WERI-Rb-1 (cell line): ENCODE results near the gene PDIA3.

Source experiments
- DNase-seq: peaks from one replicate; pipeline ENCODE4 v3.0.0-alpha.2; 2020
- H3K27ac ChIP-seq: fragments of 250-450 bp; sonication (Bioruptor Pico); 2 replicates; pipeline ENCODE4 v1.5.1; 2020; ENCODE audit warnings: mild to moderate bottlenecking, moderate library complexity
- H3K27me3 ChIP-seq: fragments of 250-450 bp; sonication (Bioruptor Pico); 2 replicates; pipeline ENCODE4 v1.5.1; 2021; ENCODE audit warnings: mild to moderate bottlenecking, low read depth, moderate library complexity; ENCODE audit not compliant: insufficient read depth, severe bottlenecking
- H3K36me3 ChIP-seq: fragments of 250-450 bp; sonication (Bioruptor Pico); 2 replicates; pipeline ENCODE4 v1.5.1; 2020; ENCODE audit warnings: mild to moderate bottlenecking, moderate library complexity
- H3K4me3 ChIP-seq: 2 replicates; pipeline ENCODE4 v1.5.1; 2011; ENCODE audit warnings: low read depth, mild to moderate bottlenecking, control low read depth, low read length
- H3K9me3 ChIP-seq: fragments of 250-450 bp; sonication (Bioruptor Pico); 2 replicates; pipeline ENCODE4 v1.5.1; 2021; ENCODE audit warnings: mild to moderate bottlenecking, moderate library complexity; ENCODE audit not compliant: severe bottlenecking
- CTCF ChIP-seq: IDR thresholded peaks from 2 replicates; pipeline ENCODE4 v1.5.1; 2011; ENCODE audit warnings: low read depth, mild to moderate bottlenecking, control low read depth, inconsistent platforms, low read length

PDIA3 gene

GRCh38 chr15:43763819-43764446 lies 17.7 kb downstream of the PDIA3 start:
- Histone ChIP-seq H3K4me3 (no peak overlapping the region), H3K27ac (no peak overlapping the region), H3K36me3 (peaks cover 92% of the 10 kb centered on the region), H3K27me3 (no peaks in the 10 kb centered on the region), H3K9me3 (no peaks in the 10 kb centered on the region)
- DNase-seq, result no peak
- no peak for TF ChIP-seq CTCF

GRCh38 chr15:43769584-43770228 lies 23.5 kb downstream of the PDIA3 start:
- Histone ChIP-seq H3K9me3 (no peaks in the 10 kb centered on the region), H3K4me3 (no peak overlapping the region), H3K27me3 (no peaks in the 10 kb centered on the region), H3K36me3 (peaks cover 89% of the 10 kb centered on the region), H3K27ac (no peak overlapping the region)
- DNase-seq, result peak; percentile 50
- TF ChIP-seq CTCF, result peak; percentile 73

GRCh38 chr15:43771816-43772215 lies 25.6 kb downstream of the PDIA3 start:
- no peaks in the 10 kb centered on the region for H3K9me3 ChIP-seq
- H3K36me3 ChIP-seq, result peaks cover 68% of the 10 kb centered on the region

GRCh38 chr15:43772624-43773023 lies 26.4 kb downstream of the PDIA3 start:
- Histone ChIP-seq H3K27ac (no peak overlapping the region), H3K4me3 (no peak overlapping the region), H3K27me3 (no peaks in the 10 kb centered on the region), H3K36me3 (peaks cover 61% of the 10 kb centered on the region), H3K9me3 (no peaks in the 10 kb centered on the region)
- no peak for DNase-seq
- TF ChIP-seq CTCF, result no peak

More at GRCh38 chr15:43771816-43772215, 25.6 kb downstream of the PDIA3 start:
- no peak for DNase-seq
- TF ChIP-seq CTCF, result no peak
- no peaks in the 10 kb centered on the region for H3K27me3 ChIP-seq
- H3K27ac ChIP-seq, result no peak overlapping the region
- H3K4me3 ChIP-seq, result no peak overlapping the region

- Histone ChIP-seq H3K36me3 (peaks cover 51% of the 10 kb centered on the region), H3K9me3 (no peaks in the 10 kb centered on the region), H3K27ac (no peak overlapping the region), H3K4me3 (no peak overlapping the region), H3K27me3 (no peaks in the 10 kb centered on the region)
- TF ChIP-seq CTCF, result no peak
- no peak for DNase-seq
These were observed 27.8 kb downstream of the PDIA3 start for GRCh38 chr15:43774062-43774461.
